Left lung (tissue), 10 donors: Measurements from ENCODE around the gene MARCHF9. TPM values are rescaled to one million over a fixed set of nuclear protein-coding genes. Genes with fewer than 3 reads are reported as not detected.
A peak's percentile ranks its signal among the peaks of the same experiment; 100 is the strongest.
"Not testable (repeated sequence)": the region's sequence is repeated elsewhere in the genome, so short reads cannot be mapped to it uniquely, and the experiment has no call there.

ENCODE experiments used
- ATAC-seq: fragments of 200-7000 bp; cut with Tn5 transposase; one replicate; pipeline ENCODE4 v1.9.1; 2020; ENCODE audit warnings: moderate library complexity
- DNase-seq, 4 donors: peaks; one replicate each; pipeline ENCODE4 v3.0.0-alpha.2; 2013 to 2020
- H3K27ac ChIP-seq, 2 donors: fragments of 200-600 bp; sonication (generic) in 1 of 2; one replicate each; pipeline versions ENCODE4 v1.5.0 to v1.8.0; 2020 to 2021
- H3K27me3 ChIP-seq, 2 donors: fragments of 200-600 bp; sonication (generic) in 1 of 2; one replicate each; pipeline versions ENCODE4 v1.5.0 to v1.8.0; 2020 to 2021
- H3K36me3 ChIP-seq, 2 donors: fragments of 200-600 bp; sonication (generic) in 1 of 2; one replicate each; pipeline versions ENCODE4 v1.5.0 to v1.8.0; 2020 to 2021
- H3K4me1 ChIP-seq, 2 donors: fragments of 200-600 bp; one replicate each; pipeline ENCODE4 v1.8.0; 2021
- H3K4me3 ChIP-seq, 2 donors: fragments of 200-600 bp; sonication (generic) in 1 of 2; one replicate each; pipeline versions ENCODE4 v1.5.0 to v1.8.0; 2020 to 2021; ENCODE audit warnings: mild to moderate bottlenecking in 1 of 2
- H3K9me3 ChIP-seq, 2 donors: fragments of 200-600 bp; sonication (generic) in 1 of 2; one replicate each; pipeline versions ENCODE4 v1.5.0 to v1.8.0; 2020 to 2021
- CTCF ChIP-seq, 2 donors: fragments of 200-600 bp; sonication (generic) in 1 of 2; IDR thresholded peaks; one replicate each; pipeline versions ENCODE4 v1.5.0 to v1.8.0; 2021; ENCODE audit warnings: antibody characterized with exemption in 2 of 2
- intact Hi-C, 2 donors: fragments of 100-400 bp; cut with DNase I; formaldehyde crosslinking; loops; one replicate each; pipeline versions ENCODE4 v1.11.2 to v1.14.2; 2022
- polyA plus RNA-seq, 6 donors: library from polyadenylated mRNA; unstranded; fragments of 120-200 nt; gene quantifications; one replicate each; pipeline ENCODE4 v1.2.1, GENCODE V29; 2013; ENCODE audit not compliant: insufficient read length in 6 of 6
- total RNA-seq, 2 donors: library from RNA; stranded (reverse); fragmentation: NEBNext Ultra II Directional; extraction: Animal tissue kit (Norgen Biotek cat#: 25700); gene quantifications; one replicate each; pipeline ENCODE4 v1.2.1, GENCODE V29; 2021
- donor health status: DM: no; HTN: yes; CAD: no.
- donor health status: DM: no; HTN: no; CAD: no.

MARCHF9 gene
- total and polyA plus RNA-seq, 8 donors = 16.5 to 22.6 (median 19.5) TPM

- no peak for TF ChIP-seq CTCF (IDR thresholded peaks at IDR 0.05)
- Histone ChIP-seq H3K27ac (peak overlapping the region; percentile 88 to 92), H3K4me1 (peaks cover 15 to 56% of the 10 kb centered on the region in 2 donors), H3K36me3 (peaks cover 0 to 28% of the 10 kb centered on the region in 2 donors), H3K27me3 (peaks cover 1 to 15% of the 10 kb centered on the region in 2 donors), H3K4me3 (peak overlapping the region; percentile 76 to 79), H3K9me3 (no peaks in the 10 kb centered on the region)
- peak in 3 of 4 donors; percentile 91 to 95 (median 91) for DNase-seq
- peak; percentile 73 for ATAC-seq
- intact Hi-C loops = no loop called here
Observed at GRCh38 chr12:57771236-57771872, 16.5 kb downstream of the MARCHF9 start.

GRCh38 chr12:57771873-57772428 lies 17.0 kb downstream of the MARCHF9 start, which contains the start of gene METTL1:
Gene METTL1, minus strand, starts transcription at chr12:57772105. Its CDS starts 22 bp downstream, at chr12:57772083.
- Histone ChIP-seq H3K27ac (peak within 1 kb of the TSS; percentile 88 to 92), H3K27me3 (peaks cover 0 to 9% of the 10 kb centered on the region in 2 donors), H3K36me3 (peaks cover 0 to 28% of the 10 kb centered on the region in 2 donors), H3K4me3 (peak within 1 kb of the TSS; percentile 76 to 79), H3K4me1 (peaks cover 9 to 50% of the 10 kb centered on the region in 2 donors), H3K9me3 (no peaks in the 10 kb centered on the region)
- ATAC-seq (peak; percentile 95), DNase-seq (peak; percentile 95 to 98 (median 96))
- intact Hi-C loops = no loop called here
- TF ChIP-seq CTCF (IDR thresholded peaks at IDR 0.05) = no peak

- intact Hi-C loops = no loop called here
- peaks cover 0 to 2% of the 10 kb centered on the region in 2 donors for H3K27me3 ChIP-seq
- DNase-seq = peak; percentile 57 to 90 (median 69)
- H3K4me1 ChIP-seq = peaks cover 5 to 44% of the 10 kb centered on the region in 2 donors
- H3K9me3 ChIP-seq = no peaks in the 10 kb centered on the region
- TF ChIP-seq CTCF (IDR thresholded peaks at IDR 0.05) = no peak
- H3K36me3 ChIP-seq = peaks cover 0 to 28% of the 10 kb centered on the region in 2 donors
- ATAC-seq = peak; percentile 76
- H3K4me3 ChIP-seq = peak within 1 kb of the TSS; percentile 76 to 79
- peak within 1 kb of the TSS; percentile 88 to 92 for H3K27ac ChIP-seq
Observed at GRCh38 chr12:57772429-57773322, 17.8 kb downstream of the MARCHF9 start, which contains the start of gene EEF1AKMT3. Gene EEF1AKMT3, plus strand, starts transcription at chr12:57772614. Its CDS starts 111 bp downstream, at chr12:57772725.

- Histone ChIP-seq H3K4me1 (peaks cover 5 to 44% of the 10 kb centered on the region in 2 donors), H3K36me3 (peaks cover 0 to 12% of the 10 kb centered on the region in 2 donors)
- DNase-seq, H3K27ac ChIP-seq, ATAC-seq, H3K27me3 ChIP-seq, H3K4me3 ChIP-seq, intact Hi-C loops, H3K9me3 ChIP-seq: not testable (repeated sequence)
Observed at GRCh38 chr12:57774634-57775033, 19.7 kb downstream of the MARCHF9 start.

GRCh38 chr12:57775044-57775443 lies 20.1 kb downstream of the MARCHF9 start:
- DNase-seq (no peak), ATAC-seq (no peak)
- peaks cover 0 to 8% of the 10 kb centered on the region in 2 donors for H3K36me3 ChIP-seq
- intact Hi-C loops = no loop called here
- H3K27me3 ChIP-seq = no peaks in the 10 kb centered on the region
- no peak overlapping the region for H3K4me3 ChIP-seq
- H3K9me3 ChIP-seq = no peaks in the 10 kb centered on the region
- H3K4me1 ChIP-seq = peaks cover 5 to 44% of the 10 kb centered on the region in 2 donors
- no peak for TF ChIP-seq CTCF (IDR thresholded peaks at IDR 0.05)
- no peak overlapping the region for H3K27ac ChIP-seq
